SK-N-MC (cell line): Measurements from ENCODE around the gene CPVL.

Source experiments
- DNase-seq: peaks from one replicate; pipeline ENCODE4 v3.0.0-alpha.2; 2011; ENCODE audit warnings: low read depth, low spot score
- H3K27ac ChIP-seq: fragments of 200-600 bp; sonication (generic); 2 replicates; pipeline ENCODE4 v1.5.1; 2016; ENCODE audit warnings: mixed run types
- H3K36me3 ChIP-seq: fragments of 200-600 bp; sonication (generic); 2 replicates; pipeline ENCODE4 v1.6.1; 2017; ENCODE audit warnings: antibody characterized with exemption, low read length, mixed read lengths; ENCODE audit not compliant: insufficient read depth
- H3K4me3 ChIP-seq: fragments of 200-600 bp; sonication (generic); 2 replicates; pipeline ENCODE4 v1.5.1; 2016
- H3K9ac ChIP-seq: fragments of 200-600 bp; sonication (generic); 2 replicates; pipeline ENCODE4 v1.8.0; 2017; ENCODE audit warnings: mixed run types, mixed read lengths; ENCODE audit not compliant: insufficient read length
- H3K9me3 ChIP-seq: fragments of 200-600 bp; sonication (generic); 2 replicates; pipeline ENCODE4 v1.6.1; 2017; ENCODE audit warnings: low read depth, mild to moderate bottlenecking, antibody characterized with exemption, low read length, moderate library complexity, mixed read lengths
- EZH2 ChIP-seq: fragments of 200-600 bp; sonication (generic); IDR thresholded peaks from one replicate; pipeline ENCODE4 v1.6.1; 2017; ENCODE audit warnings: antibody characterized with exemption
- FOXP2 ChIP-seq: optimal IDR thresholded peaks from 2 replicates; pipeline ENCODE3; 2011; ENCODE audit warnings: mild to moderate bottlenecking, moderate library complexity; ENCODE audit not compliant: insufficient read depth; ENCODE audit errors: extremely low read length, control extremely low read depth
- POLR2AphosphoS5 ChIP-seq: IDR thresholded peaks from 2 replicates; pipeline ENCODE4 v1.6.1; 2012; ENCODE audit warnings: mild to moderate bottlenecking, low read depth, low read length, borderline replicate concordance

CPVL gene

GRCh38 chr7:28976022-28976421 lies 170.3 kb downstream of the CPVL start:
- Histone ChIP-seq H3K9me3 (peaks cover 5% of the 10 kb centered on the region; the same call in 1 of the 2 replicates), H3K36me3 (no peaks in the 10 kb centered on the region), H3K27ac (no peak overlapping the region), H3K4me3 (no peak overlapping the region), H3K9ac (no peak overlapping the region)
- no peak for TF ChIP-seq POLR2AphosphoS5
- no peak for DNase-seq

GRCh38 chr7:28973591-28973990 lies 172.7 kb downstream of the CPVL start:
- no peak overlapping the region for H3K9ac ChIP-seq
- H3K36me3 ChIP-seq = no peaks in the 10 kb centered on the region
- H3K4me3 ChIP-seq = no peak overlapping the region
- H3K9me3 ChIP-seq = peaks cover 9% of the 10 kb centered on the region; the same call in 1 of the 2 replicates
- DNase-seq = no peak
- no peak overlapping the region for H3K27ac ChIP-seq
- TF ChIP-seq POLR2AphosphoS5 (no peak), FOXP2 (no peak), EZH2 (no peak)

GRCh38 chr7:28964056-28964455 lies 182.3 kb downstream of the CPVL start:
- TF ChIP-seq POLR2AphosphoS5 = no peak
- TF ChIP-seq FOXP2 = no peak
- no peak for TF ChIP-seq EZH2
- Histone ChIP-seq H3K4me3 (no peak overlapping the region), H3K27ac (no peak overlapping the region), H3K9ac (no peak overlapping the region), H3K9me3 (no peaks in the 10 kb centered on the region), H3K36me3 (no peaks in the 10 kb centered on the region)
- no peak for DNase-seq

GRCh38 chr7:28961972-28962371 lies 184.4 kb downstream of the CPVL start:
- H3K36me3 ChIP-seq = no peaks in the 10 kb centered on the region
- H3K9me3 ChIP-seq = no peaks in the 10 kb centered on the region
- no peak for TF ChIP-seq FOXP2
- no peak for TF ChIP-seq POLR2AphosphoS5
- TF ChIP-seq EZH2 = no peak
- H3K4me3 ChIP-seq = no peak overlapping the region
- no peak overlapping the region for H3K27ac ChIP-seq
- no peak for DNase-seq
- H3K9ac ChIP-seq = no peak overlapping the region

- H3K27ac ChIP-seq = no peak overlapping the region
- TF ChIP-seq POLR2AphosphoS5 (no peak), EZH2 (no peak), FOXP2 (no peak)
- H3K36me3 ChIP-seq = no peaks in the 10 kb centered on the region
- H3K4me3 ChIP-seq = no peak overlapping the region
- no peak overlapping the region for H3K9ac ChIP-seq
- DNase-seq = no peak
- H3K9me3 ChIP-seq = no peaks in the 10 kb centered on the region
These were observed 186.1 kb downstream of the CPVL start for GRCh38 chr7:28960071-28960840.

- TF ChIP-seq FOXP2 (no peak), EZH2 (no peak), POLR2AphosphoS5 (no peak)
- DNase-seq = no peak
- Histone ChIP-seq H3K36me3 (no peaks in the 10 kb centered on the region), H3K9ac (no peak overlapping the region), H3K27ac (no peak overlapping the region), H3K4me3 (no peak overlapping the region), H3K9me3 (no peaks in the 10 kb centered on the region)
These were observed 187.4 kb downstream of the CPVL start for GRCh38 chr7:28958980-28959347.

GRCh38 chr7:28958235-28958979 lies 187.9 kb downstream of the CPVL start, which contains the start of gene TRIL:
TRIL (minus strand) TSS chr7:28958330; CDS start chr7:28958046, 284 bp downstream.
- no peak for DNase-seq
- Histone ChIP-seq H3K4me3 (no peak within 1 kb of the TSS), H3K36me3 (no peaks in the 10 kb centered on the region), H3K27ac (no peak within 1 kb of the TSS), H3K9ac (no peak within 1 kb of the TSS), H3K9me3 (no peaks in the 10 kb centered on the region)
- TF ChIP-seq FOXP2 (no peak), EZH2 (no peak), POLR2AphosphoS5 (no peak)

- no peak for DNase-seq
- TF ChIP-seq FOXP2 = no peak
- TF ChIP-seq POLR2AphosphoS5 = no peak
- no peak for TF ChIP-seq EZH2
- H3K36me3 ChIP-seq = no peaks in the 10 kb centered on the region
- H3K27ac ChIP-seq = no peak overlapping the region
- no peak overlapping the region for H3K9ac ChIP-seq
- no peak overlapping the region for H3K4me3 ChIP-seq
- H3K9me3 ChIP-seq = no peaks in the 10 kb centered on the region
These were observed 188.5 kb downstream of the CPVL start for GRCh38 chr7:28957751-28958234.
